ENCODE data around the gene CSE1L. TPM values are rescaled to one million over a fixed set of nuclear protein-coding genes. Genes with fewer than 3 reads are reported as not detected.

Gene CSE1L
- total and polyA plus RNA-seq, 2 experiments from 2014 or later, result 163 to 326 TPM

DNA sequence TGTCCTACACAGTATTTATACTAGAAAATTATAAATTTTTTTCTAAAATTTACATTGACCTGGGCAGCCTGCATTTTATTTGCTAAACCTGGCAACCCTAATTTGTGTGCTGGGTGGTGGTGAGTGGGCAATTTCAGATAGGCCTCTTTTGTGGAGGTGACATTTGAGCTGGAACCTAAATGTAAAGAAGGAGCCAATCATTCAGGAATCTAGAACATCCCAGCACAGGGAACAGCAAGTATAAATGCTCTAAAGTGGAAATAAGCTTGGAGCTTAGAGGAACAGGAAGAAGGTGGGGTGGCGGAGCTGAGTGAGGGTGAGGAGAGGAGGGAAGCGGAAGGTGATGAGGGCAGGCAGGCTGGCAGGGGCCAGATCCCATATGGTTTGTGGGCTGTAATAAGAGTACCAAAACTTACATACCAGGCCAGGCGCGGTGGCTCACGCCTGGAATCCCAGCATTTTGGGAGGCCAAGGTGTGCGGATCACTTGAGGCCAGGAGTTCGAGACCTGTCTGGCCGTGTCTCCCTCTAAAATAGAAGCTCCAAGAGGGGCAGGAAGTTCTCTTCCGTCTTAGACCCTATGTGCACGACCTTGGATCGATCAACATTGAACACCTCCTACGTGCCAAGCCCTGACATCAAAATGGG, 549 bp upstream of the CSE1L start:
- H4K20me1 ChIP-seq (replicated peaks; ENCODE audit: insufficient read depth), result peaks cover 34% of the 10 kb centered on the region
- Mint-ChIP-seq H3K27me3 (ENCODE audit: insufficient read depth, low read depth, poor library complexity) (peaks cover 17% of the 10 kb centered on the region), H3K36me3 (ENCODE audit: low read depth) (peaks cover 30% of the 10 kb centered on the region), H3K4me3 (peak overlapping the region; percentile 99), H3K27ac (peak overlapping the region; percentile 100), H3K9me3 (peaks cover 3% of the 10 kb centered on the region; the same call in 2 of the 3 replicates), H3K4me1 (peaks cover 18% of the 10 kb centered on the region)
- H3F3A ChIP-seq (replicated peaks; ENCODE audit: low read depth), result no peaks in the 10 kb centered on the region
- H3K27me3 ChIP-seq (ENCODE audit: insufficient read depth), result no peaks in the 10 kb centered on the region
- peak overlapping the region; percentile 81 for H3K4me2 ChIP-seq
- H3K79me2 ChIP-seq (replicated peaks; ENCODE audit: insufficient read depth), result peaks cover 40% of the 10 kb centered on the region
- no peaks in the 10 kb centered on the region for H3K9me2 ChIP-seq (ENCODE audit: insufficient read depth)
- peaks cover 20% of the 10 kb centered on the region for H3K4me1 ChIP-seq (ENCODE audit: insufficient read depth)
- DNase-seq (ENCODE audit: low spot score), result peak; percentile 49
- TF ChIP-seq CREB1 (CRISPR knock-in tag; IDR thresholded peaks at IDR 0.05; ENCODE audit: low read depth), result no peak
- no peak for TF ChIP-seq STAT1 (IDR thresholded peaks at IDR 0.05; ENCODE audit: unreplicated experiment)
- TF ChIP-seq ZNF114 (CRISPR knock-in tag; IDR thresholded peaks at IDR 0.05), result no peak
- TF ChIP-seq, protein P1, sequence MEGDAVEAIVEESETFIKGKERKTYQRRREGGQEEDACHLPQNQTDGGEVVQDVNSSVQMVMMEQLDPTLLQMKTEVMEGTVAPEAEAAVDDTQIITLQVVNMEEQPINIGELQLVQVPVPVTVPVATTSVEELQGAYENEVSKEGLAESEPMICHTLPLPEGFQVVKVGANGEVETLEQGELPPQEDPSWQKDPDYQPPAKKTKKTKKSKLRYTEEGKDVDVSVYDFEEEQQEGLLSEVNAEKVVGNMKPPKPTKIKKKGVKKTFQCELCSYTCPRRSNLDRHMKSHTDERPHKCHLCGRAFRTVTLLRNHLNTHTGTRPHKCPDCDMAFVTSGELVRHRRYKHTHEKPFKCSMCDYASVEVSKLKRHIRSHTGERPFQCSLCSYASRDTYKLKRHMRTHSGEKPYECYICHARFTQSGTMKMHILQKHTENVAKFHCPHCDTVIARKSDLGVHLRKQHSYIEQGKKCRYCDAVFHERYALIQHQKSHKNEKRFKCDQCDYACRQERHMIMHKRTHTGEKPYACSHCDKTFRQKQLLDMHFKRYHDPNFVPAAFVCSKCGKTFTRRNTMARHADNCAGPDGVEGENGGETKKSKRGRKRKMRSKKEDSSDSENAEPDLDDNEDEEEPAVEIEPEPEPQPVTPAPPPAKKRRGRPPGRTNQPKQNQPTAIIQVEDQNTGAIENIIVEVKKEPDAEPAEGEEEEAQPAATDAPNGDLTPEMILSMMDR (conservative IDR thresholded peaks at IDR 0.05; ENCODE audit: low read depth in 2 of 2), result no peak
- TF ChIP-seq NANOG (IDR thresholded peaks at IDR 0.05; ENCODE audit: borderline replicate concordance), result no peak
- no peak for TF ChIP-seq POLR2AphosphoS5 (IDR thresholded peaks at IDR 0.05; ENCODE audit: low read depth)
- TF ChIP-seq EZH2 (IDR thresholded peaks at IDR 0.05; ENCODE audit: low read depth, unreplicated experiment), result no peak
- TF ChIP-seq ZNF331 (CRISPR knock-in tag; IDR thresholded peaks at IDR 0.05; ENCODE audit: low read depth), result no peak
- TF ChIP-seq JUNB (IDR thresholded peaks at IDR 0.05; ENCODE audit: unreplicated experiment), result no peak
- TF ChIP-seq EZH2phosphoT487 (IDR thresholded peaks at IDR 0.05; ENCODE audit: unreplicated experiment), result no peak
- TF ChIP-seq, protein P2, sequence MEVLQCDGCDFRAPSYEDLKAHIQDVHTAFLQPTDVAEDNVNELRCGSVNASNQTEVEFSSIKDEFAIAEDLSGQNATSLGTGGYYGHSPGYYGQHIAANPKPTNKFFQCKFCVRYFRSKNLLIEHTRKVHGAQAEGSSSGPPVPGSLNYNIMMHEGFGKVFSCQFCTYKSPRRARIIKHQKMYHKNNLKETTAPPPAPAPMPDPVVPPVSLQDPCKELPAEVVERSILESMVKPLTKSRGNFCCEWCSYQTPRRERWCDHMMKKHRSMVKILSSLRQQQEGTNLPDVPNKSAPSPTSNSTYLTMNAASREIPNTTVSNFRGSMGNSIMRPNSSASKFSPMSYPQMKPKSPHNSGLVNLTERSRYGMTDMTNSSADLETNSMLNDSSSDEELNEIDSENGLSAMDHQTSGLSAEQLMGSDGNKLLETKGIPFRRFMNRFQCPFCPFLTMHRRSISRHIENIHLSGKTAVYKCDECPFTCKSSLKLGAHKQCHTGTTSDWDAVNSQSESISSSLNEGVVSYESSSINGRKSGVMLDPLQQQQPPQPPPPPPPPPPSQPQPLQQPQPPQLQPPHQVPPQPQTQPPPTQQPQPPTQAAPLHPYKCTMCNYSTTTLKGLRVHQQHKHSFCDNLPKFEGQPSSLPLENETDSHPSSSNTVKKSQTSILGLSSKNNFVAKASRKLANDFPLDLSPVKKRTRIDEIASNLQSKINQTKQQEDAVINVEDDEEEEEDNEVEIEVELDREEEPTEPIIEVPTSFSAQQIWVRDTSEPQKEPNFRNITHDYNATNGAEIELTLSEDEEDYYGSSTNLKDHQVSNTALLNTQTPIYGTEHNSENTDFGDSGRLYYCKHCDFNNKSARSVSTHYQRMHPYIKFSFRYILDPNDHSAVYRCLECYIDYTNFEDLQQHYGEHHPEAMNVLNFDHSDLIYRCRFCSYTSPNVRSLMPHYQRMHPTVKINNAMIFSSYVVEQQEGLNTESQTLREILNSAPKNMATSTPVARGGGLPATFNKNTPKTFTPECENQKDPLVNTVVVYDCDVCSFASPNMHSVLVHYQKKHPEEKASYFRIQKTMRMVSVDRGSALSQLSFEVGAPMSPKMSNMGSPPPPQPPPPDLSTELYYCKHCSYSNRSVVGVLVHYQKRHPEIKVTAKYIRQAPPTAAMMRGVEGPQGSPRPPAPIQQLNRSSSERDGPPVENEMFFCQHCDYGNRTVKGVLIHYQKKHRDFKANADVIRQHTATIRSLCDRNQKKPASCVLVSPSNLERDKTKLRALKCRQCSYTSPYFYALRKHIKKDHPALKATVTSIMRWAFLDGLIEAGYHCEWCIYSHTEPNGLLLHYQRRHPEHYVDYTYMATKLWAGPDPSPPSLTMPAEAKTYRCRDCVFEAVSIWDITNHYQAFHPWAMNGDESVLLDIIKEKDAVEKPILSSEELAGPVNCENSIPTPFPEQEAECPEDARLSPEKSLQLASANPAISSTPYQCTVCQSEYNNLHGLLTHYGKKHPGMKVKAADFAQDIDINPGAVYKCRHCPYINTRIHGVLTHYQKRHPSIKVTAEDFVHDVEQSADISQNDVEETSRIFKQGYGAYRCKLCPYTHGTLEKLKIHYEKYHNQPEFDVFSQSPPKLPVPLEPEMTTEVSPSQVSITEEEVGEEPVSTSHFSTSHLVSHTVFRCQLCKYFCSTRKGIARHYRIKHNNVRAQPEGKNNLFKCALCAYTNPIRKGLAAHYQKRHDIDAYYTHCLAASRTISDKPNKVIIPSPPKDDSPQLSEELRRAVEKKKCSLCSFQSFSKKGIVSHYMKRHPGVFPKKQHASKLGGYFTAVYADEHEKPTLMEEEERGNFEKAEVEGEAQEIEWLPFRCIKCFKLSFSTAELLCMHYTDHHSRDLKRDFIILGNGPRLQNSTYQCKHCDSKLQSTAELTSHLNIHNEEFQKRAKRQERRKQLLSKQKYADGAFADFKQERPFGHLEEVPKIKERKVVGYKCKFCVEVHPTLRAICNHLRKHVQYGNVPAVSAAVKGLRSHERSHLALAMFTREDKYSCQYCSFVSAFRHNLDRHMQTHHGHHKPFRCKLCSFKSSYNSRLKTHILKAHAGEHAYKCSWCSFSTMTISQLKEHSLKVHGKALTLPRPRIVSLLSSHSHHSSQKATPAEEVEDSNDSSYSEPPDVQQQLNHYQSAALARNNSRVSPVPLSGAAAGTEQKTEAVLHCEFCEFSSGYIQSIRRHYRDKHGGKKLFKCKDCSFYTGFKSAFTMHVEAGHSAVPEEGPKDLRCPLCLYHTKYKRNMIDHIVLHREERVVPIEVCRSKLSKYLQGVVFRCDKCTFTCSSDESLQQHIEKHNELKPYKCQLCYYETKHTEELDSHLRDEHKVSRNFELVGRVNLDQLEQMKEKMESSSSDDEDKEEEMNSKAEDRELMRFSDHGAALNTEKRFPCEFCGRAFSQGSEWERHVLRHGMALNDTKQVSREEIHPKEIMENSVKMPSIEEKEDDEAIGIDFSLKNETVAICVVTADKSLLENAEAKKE (CRISPR knock-in tag; IDR thresholded peaks at IDR 0.05), result no peak
- TF ChIP-seq, protein P3, sequence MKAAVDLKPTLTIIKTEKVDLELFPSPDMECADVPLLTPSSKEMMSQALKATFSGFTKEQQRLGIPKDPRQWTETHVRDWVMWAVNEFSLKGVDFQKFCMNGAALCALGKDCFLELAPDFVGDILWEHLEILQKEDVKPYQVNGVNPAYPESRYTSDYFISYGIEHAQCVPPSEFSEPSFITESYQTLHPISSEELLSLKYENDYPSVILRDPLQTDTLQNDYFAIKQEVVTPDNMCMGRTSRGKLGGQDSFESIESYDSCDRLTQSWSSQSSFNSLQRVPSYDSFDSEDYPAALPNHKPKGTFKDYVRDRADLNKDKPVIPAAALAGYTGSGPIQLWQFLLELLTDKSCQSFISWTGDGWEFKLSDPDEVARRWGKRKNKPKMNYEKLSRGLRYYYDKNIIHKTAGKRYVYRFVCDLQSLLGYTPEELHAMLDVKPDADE (IDR thresholded peaks at IDR 0.05), result no peak
- TF ChIP-seq, protein P4, sequence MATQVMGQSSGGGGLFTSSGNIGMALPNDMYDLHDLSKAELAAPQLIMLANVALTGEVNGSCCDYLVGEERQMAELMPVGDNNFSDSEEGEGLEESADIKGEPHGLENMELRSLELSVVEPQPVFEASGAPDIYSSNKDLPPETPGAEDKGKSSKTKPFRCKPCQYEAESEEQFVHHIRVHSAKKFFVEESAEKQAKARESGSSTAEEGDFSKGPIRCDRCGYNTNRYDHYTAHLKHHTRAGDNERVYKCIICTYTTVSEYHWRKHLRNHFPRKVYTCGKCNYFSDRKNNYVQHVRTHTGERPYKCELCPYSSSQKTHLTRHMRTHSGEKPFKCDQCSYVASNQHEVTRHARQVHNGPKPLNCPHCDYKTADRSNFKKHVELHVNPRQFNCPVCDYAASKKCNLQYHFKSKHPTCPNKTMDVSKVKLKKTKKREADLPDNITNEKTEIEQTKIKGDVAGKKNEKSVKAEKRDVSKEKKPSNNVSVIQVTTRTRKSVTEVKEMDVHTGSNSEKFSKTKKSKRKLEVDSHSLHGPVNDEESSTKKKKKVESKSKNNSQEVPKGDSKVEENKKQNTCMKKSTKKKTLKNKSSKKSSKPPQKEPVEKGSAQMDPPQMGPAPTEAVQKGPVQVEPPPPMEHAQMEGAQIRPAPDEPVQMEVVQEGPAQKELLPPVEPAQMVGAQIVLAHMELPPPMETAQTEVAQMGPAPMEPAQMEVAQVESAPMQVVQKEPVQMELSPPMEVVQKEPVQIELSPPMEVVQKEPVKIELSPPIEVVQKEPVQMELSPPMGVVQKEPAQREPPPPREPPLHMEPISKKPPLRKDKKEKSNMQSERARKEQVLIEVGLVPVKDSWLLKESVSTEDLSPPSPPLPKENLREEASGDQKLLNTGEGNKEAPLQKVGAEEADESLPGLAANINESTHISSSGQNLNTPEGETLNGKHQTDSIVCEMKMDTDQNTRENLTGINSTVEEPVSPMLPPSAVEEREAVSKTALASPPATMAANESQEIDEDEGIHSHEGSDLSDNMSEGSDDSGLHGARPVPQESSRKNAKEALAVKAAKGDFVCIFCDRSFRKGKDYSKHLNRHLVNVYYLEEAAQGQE (IDR thresholded peaks at IDR 0.05; ENCODE audit: unreplicated experiment), result no peak
- peak overlapping the region; percentile 85 for H3K4me3 ChIP-seq
- ATAC-seq, result peak; percentile 1; the same call in 2 of the 3 replicates
- peak overlapping the region; percentile 48 for H2AFZ ChIP-seq
- H3K36me3 ChIP-seq (ENCODE audit: insufficient read depth), result peaks cover 18% of the 10 kb centered on the region; the same call in 1 of the 2 replicates
- peak overlapping the region; percentile 76; the same call in 1 of the 2 replicates for H3K27ac ChIP-seq (ENCODE audit: low read depth)
